Right forelimb (tissue), 1 donor: ENCODE measurements around the gene ZDHHC12.

Experiments used
- DNase-seq: peaks from one replicate; pipeline ENCODE4 v3.0.0-alpha.2; 2018

ZDHHC12 gene

DNA sequence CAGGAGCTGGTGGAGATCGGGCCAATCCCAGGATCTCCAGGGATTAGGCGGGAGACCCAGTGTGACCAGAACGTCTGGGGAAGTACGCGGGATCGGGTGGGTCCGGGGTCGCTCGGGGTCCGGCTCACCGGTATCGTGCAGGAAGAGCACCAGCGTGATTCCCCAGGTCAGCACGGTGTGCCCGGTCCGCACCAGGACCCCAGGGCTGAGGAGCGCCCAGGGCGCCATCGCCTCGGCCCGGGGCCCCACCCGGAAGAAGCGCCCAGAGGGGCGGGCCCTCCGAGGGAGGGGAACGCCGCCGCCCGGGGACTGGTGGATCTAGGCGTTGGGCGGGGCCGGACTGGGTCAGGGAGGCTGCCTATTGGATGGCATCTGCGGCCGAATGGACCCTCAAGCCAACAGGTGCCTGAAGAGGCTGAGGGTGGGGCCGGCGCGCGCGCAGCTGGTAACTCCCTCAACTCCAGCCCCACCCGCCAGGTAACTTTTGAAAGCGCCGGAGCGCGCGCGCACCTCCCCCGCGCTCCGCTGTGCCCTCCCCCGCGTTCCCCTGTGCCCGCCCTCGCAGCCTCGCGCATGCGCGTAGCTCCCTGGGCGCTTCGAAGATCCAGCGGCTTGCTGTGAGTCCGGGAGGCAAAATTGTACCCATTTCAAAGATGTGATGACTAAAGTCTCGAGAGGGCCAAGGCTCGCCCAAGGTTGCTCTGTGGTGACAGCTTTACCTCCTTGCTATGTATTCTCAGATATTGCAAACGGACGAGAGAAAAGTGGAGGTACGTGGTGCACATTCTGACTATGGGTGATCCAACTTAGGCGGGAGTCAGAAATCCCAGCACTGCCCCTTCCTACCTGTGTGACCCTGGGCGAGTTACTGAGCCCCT, at the start of gene ZDHHC12:
ZDHHC12 (minus strand) TSS at position 262 of the 878 bp plus-strand sequence; CDS start at position 228, 34 bp downstream.
- DNase-seq: peak; percentile 89

DNA sequence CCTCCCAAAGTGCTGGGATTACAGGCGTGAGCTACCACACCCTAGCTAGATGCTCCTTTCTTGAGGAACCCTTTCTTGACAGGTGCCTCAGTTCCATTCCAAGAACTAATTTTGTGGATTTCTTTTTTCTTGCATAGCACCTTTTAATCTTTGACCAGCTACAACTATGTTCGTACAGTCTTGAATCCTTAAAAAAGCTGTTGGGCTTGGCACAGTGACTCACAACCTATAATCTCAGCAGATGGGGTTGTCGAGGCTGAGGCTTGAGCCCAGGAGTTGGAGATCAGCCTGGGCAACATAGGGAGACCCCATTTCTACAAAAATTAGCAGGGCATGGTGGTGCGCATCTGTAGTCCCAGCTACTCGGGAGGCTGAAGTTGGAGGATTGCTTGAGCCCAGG, 49.1 kb upstream of the ZDHHC12 start:
- DNase-seq: no peak

- peak; percentile 96 for DNase-seq
These were observed 48.0 kb upstream of the ZDHHC12 start, which contains the start of gene ZER1 for GRCh38 chr9:128771745-128772519. TSS of gene ZER1 (minus strand) at chr9:128771927. CDS start at chr9:128755565, 16,362 bp downstream.

- no peak for DNase-seq
These were observed 47.3 kb upstream of the ZDHHC12 start for GRCh38 chr9:128771094-128771721.

- DNase-seq: no peak
These were observed 46.5 kb upstream of the ZDHHC12 start for GRCh38 chr9:128770286-128771030.

DNA sequence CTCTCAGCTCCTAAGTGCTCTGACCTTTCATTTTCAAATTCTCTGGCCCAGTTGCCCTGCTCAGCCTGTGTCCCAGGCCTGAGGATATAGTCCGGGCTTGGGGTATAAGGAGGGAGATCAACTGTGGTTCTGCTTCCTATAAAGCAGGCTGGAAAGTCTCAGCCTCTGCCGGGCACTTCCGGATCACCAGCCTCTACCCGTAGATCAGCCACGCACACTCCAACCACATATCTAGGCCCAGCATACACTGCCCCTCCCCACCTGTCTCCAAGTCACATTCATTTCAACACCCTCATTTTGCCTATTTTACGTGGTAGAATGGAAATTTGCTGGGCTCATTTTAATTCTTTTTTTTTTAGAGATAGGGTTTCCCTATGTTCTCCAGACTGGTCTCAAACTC, 44.7 kb upstream of the ZDHHC12 start:
- DNase-seq: no peak

GRCh38 chr9:128765499-128765898, 41.6 kb upstream of the ZDHHC12 start:
- no peak for DNase-seq

- DNase-seq: no peak
These were observed 40.4 kb upstream of the ZDHHC12 start for GRCh38 chr9:128764361-128764760.

GRCh38 chr9:128762671-128763449, 38.9 kb upstream of the ZDHHC12 start:
- no peak for DNase-seq

- DNase-seq: no peak
These were observed 33.7 kb upstream of the ZDHHC12 start for GRCh38 chr9:128757602-128758001.

- DNase-seq: no peak
These were observed 29.7 kb upstream of the ZDHHC12 start for GRCh38 chr9:128753627-128754026.

DNA sequence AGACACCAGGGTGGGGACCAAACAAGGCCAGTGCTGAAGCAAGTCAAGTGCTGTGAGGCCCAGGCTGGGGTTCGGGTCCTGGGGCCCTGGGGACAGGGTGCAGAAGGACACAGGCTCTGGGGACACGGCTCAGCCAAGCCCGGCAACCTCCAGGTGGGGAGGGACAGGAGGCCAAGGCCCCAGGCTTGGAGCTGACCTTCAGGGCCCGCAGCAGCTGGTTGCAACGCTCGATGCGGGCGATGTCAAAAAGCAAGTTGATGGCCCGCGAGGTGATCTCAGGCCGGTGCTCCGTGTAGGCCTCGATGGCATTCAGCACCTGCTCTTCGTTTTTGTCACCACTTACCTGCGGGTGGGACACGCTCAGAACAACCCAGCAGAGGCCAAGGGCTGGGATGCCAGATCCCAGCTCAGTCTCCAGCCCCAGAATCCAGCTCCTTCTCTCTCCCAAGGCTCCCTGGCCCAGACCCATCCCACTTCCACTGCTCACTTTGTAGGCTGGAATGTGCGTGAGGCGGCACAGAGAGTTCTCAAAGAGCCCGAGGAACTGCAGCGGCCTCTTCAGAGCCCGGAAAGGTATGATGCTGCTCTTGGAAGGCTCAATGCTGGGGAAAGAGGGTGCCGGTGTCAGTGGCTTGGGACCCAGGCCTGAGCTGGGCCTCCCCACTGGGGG, 27.1 kb upstream of the ZDHHC12 start:
- no peak for DNase-seq

DNA sequence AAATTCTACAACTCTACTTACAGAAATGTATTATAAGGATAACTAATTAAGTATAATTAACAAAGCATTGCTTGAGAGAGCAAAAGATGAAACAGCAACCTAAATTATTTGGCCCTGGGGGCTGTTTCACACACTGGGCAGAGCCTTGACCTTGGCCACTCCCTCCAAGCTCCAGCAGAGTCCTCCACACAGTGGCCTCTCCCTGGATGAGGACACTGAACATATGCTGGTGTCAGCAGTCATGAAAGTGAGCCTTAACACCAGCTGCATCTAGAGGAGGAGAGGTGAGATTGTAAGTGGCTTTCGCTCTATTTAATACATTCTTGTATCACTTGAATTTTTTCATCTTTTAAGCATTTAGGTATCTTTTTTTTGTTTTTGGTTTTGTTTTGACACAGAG, 23.3 kb upstream of the ZDHHC12 start:
- no peak for DNase-seq

DNA sequence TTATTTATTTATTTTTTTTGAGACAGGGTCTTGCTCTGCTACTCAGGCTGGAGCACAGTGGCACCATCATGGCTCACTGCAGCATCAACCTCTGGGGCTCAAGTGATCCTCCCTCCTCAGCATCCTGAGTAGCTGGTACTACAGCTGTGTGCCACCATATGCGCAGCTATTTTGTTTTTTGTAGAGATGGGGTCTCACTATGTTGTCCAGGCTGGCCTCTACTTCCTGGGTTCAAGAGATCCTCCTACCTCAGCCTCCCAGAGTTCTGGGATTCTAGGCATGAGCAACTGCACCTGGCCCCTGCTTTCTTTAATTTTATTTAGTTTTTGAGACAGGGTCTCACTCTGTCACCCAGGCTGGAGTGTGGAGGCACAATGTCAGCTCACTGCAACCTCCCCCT, 19.5 kb upstream of the ZDHHC12 start:
- DNase-seq: no peak

- no peak for DNase-seq
These were observed 18.5 kb upstream of the ZDHHC12 start for GRCh38 chr9:128742401-128742800.

- DNase-seq: no peak
These were observed 11.4 kb upstream of the ZDHHC12 start for GRCh38 chr9:128735373-128735772.

DNA sequence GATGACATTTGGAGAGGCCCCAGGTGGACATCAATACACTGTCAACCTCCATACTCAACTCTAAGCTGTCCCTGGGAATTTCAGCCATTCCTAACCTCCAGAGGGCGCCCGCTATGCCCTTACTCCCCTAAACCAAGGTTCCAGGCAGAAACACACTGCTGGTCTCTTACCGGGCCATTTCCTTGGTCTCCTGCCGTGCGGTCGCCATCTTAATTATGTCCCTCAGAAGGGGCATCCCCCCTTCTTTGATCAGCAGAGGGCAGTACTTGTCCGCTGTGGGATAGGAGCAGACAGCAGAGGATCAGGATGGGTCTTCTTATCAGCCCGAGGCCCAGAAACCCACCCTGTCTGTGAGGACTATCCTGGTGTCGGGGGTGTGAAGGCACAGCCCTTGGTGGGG, 9.3 kb upstream of the ZDHHC12 start:
- DNase-seq: peak; percentile 75

DNA sequence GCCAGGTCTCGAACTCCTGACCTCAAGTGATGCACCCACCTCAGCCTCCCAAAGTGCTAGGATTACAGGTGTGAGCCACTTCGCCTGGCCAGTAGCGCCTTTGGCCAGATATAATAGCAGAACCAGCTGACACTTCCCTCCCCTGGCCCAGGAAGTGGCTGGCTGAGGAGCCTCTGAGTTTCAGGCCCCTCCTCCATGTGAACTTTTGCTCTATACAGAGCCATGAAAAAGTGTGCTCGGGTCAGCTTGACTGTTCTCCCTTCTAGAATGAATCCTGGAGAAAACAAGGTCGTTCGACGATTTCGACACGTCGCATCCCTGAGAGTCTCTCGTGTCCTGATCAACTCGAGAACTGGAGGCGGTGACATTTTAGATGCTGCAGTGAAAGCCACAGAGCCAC, 8.6 kb upstream of the ZDHHC12 start:
- DNase-seq: no peak

- no peak for DNase-seq
These were observed 7.8 kb upstream of the ZDHHC12 start for GRCh38 chr9:128731691-128732090.

DNA sequence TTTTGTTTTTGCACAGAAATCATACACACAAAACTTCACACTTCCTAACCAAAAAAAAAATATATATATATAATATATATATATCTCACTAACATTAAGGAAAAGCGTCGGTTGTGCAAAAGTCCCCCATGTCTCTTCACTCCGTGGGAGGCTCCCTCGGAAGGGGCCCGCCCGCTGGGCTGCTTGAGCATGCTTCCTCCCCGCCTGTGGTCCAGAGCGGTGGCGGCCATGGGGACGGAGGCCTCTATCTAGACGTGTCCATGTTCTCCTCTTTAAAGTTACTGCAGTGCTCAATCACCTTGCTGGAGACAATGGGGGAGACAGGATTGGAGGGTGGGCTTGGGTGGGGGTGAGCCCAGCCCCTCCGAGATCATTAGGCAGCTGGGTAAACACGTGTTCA, 7.2 kb upstream of the ZDHHC12 start:
- DNase-seq: no peak
